Medulla oblongata (tissue), 1 donor: ENCODE measurements around the gene CCNG1.

Experiments used
- DNase-seq: peaks from one replicate; pipeline ENCODE4 v3.0.0-alpha.2; 2015; ENCODE audit errors: extremely low spot score

Gene CCNG1

GRCh38 chr5:163489745-163490075 is 52.3 kb downstream of the CCNG1 start:
- no peak for DNase-seq
